HG03196 (cell line): ENCODE data around the gene ASCC3.
"Not testable (repeated sequence)": the region's sequence is repeated elsewhere in the genome, so short reads cannot be mapped to it uniquely, and the experiment has no call there.

Experiments
- ATAC-seq: cut with Tn5 transposase; IDR thresholded peaks from one replicate; pipeline ENCODE4 v1.9.1; 2021; ENCODE audit not compliant: unreplicated experiment

The ASCC3 gene

DNA sequence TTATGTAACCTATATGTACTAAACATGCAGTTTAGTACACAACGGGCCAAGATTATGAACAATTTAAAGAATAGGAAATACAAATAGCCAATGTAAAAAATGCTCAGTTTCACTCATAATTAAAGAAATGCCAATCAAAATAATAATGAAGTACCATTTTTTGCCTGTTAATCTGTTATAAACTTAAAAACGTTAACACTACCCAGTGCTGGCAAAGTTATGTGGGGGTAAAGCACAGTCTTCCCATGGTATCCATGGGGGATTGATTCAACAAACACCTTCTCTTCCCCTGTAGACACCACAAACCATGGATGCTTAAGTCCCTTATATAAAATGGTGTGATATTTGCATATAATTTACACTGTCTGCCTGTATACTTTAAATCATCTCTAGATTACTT, 211.1 kb downstream of the ASCC3 start:
- ATAC-seq, result no peak

GRCh38 chr6:100665041-100665380, 216.1 kb downstream of the ASCC3 start:
- ATAC-seq, result peak; percentile 96

DNA sequence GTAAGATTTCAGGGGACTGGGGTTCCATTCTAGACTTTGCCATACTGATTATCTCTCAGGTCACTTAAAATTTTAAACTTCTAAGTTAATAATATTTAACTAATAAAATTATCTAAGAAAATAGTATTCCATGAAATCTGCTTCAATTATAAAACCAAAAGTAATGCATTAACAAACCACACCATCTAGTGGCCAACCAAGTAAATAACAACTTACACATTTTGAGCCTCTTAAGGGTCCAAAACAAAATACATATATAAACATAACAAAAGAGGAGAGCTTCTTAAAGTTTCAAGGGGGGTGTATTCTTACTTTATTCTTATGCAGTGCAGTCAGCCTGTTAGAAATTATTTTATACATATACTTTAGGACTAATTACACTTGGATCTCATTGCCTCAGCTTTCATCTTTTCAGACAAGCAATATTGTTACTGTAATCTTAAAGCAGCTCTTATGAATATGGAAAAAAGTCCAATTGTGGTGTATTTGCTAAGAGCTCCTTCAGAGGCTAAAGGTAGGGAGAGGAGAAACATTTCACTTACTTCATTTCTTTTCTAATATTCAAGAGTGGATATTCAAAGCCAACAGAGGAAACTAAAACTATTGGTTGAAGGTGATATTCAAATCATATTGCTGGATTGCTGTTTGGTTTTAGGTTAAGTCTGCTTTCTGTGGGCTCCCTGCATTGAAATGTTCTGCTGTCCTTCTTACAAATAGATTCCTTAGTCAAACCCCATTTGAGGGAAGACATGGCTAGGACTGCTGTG, 216.7 kb downstream of the ASCC3 start:
- peak; percentile 26 for ATAC-seq

DNA sequence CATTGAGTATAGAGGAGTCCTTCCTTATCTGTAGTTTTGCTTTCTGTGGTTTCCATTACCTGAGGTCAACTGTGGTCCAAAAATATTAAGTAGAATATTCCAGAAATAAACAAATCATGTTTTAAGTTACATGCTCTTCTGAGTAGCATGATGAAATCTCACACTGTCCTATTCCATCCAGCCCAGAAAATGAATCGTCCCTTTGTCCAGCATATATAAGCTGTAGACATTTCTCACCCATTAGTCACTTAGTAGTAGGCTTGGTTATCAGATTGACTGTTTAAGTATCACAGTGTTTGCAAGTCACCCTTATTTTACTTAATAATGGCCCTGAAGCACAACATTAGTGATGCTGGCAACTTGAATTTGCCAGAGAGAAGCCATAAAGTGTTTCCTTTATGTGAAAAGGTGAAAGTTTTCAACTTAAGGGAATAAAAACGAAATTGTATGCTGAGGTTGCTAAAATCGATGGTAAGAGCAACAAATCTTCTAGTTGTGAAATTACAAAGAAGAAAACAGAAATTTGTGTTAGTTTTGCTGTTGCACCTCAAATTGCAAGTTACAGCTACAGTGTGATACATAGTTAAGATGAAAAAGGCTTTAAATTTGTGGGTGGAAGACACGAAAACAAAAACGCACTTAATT, 217.8 kb downstream of the ASCC3 start:
- ATAC-seq, result no peak

GRCh38 chr6:100662264-100662663, 218.9 kb downstream of the ASCC3 start:
- ATAC-seq, result no peak

DNA sequence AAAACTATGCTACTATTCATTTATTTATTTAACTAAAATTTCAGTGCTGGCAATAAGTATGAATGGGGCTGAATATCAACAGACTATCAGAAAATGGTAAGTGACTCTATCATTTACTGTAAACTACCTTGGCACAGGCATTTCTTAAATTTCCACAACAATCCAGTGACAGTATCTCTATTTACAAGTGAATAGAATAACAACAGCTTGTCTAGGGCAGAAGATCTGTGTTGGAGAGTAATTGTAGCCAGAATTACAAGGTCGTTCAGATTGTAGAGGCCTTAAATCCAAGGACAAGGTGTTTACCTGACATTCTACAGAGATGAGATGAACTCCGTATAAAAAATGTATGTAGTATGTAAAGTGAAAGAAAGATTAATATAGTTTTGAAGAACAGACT, 222.6 kb downstream of the ASCC3 start:
- no peak for ATAC-seq

- no peak for ATAC-seq
These were observed 223.3 kb downstream of the ASCC3 start for GRCh38 chr6:100657678-100658330.

GRCh38 chr6:100641147-100641546, 240.0 kb downstream of the ASCC3 start:
- ATAC-seq, result not testable (repeated sequence)

DNA sequence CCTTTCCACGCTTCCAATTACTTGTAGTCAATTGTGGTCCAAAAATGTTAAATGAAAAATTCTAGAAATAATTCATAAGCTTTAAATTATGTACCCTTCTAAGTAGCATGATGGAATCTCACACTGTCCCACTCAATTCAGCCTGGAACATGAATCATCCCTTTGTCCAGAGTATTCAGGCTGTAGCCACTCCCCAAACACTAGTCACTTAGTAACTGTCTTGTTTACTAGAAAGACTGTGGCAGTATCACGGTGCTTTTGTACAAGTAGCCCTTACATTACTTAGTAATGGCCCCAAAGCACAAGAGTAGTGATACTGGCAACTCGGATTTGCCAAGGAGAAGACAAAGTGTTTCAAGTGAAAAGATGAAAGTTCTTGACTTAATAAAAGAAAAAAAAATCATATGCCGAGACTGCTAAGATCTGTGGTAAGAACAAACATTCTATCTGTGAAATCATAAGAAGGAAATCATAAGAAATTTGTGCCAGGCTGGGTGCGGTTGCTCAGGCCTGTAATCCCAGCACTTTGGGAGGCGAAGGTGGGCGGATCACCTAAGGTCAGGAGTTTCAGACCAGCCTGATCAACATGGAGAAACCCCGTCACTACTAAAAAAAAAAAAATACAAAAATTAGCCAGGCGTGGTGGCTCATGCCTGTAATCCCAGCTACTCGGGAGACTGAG, 247.9 kb downstream of the ASCC3 start:
- no peak for ATAC-seq

- ATAC-seq, result no peak
These were observed 250.6 kb downstream of the ASCC3 start for GRCh38 chr6:100630536-100630935.

DNA sequence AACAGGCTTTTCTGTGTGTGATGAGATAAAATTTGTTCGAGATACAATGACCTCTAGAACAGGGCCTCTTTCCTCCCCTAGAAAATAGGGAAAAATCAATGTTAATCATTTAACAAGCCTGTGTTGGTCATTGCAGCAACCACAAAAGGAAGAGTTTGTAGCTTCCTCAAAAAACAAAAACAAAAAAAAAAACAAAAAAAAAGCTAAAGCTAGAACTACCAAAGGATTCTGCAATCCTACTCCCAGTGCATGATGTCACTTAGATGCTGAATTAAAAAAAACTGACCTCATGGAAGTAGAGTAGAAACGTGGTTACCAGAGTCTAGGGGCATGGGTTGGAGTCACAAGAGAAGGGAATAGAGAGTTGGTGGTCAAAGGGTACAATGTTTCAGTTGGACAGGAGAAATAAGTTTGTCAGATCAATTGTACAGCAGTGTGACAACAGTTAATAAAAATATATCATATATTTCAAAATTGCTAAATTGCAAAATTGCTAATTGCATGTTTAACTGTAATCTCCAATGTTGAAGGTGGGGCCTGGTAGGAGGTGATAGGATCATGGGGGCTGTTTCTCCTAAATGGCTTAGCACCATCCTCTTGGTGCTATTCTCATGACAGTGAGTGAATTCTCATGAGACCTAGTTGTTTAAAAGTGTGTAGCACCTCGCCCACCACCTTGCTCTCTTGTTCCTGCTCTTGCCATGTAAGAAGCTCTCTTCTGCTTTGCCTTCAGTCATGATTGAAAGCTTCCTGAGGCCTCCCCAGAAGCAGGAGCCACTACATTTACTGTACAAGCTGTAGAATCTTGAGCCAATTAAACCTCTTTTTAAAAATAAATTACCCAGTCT, 253.0 kb downstream of the ASCC3 start:
- no peak for ATAC-seq

- ATAC-seq, result no peak
These were observed 254.4 kb downstream of the ASCC3 start for GRCh38 chr6:100626721-100627120.

- no peak for ATAC-seq
These were observed 258.0 kb downstream of the ASCC3 start for GRCh38 chr6:100622907-100623692.

DNA sequence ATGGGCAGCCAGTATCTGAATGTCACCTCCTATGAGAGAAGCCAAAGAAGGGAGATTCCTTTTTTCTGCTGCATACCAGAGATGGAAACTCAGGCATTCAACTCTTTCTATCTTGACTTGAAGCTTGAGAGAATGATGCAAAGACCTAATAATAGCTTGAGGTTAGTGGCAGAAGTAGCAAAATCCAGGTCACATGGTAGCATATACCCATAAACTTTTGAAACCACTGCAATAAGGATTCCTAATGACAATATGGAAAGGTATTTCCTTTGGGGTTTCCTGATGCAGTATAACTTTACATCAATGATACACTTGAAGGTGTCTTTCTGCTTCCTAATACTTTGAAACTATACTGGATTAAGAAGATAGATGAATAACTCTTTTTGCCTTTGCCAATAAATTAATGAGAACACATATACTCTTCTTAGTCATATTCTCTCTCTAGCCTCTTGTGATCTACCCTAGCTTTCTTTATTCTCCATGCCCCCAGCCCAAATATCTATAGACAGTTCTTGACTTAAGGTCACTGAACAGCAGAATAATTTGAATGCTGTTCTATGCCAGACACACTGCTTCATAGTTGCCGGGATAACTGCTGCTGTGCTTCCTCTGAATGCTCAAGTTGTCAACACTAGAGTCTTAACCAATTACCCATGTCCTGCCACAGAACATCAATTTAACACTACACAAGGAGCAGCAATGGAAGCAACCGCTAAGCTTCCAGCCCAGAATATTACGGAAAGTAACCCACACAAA, 260.9 kb downstream of the ASCC3 start:
- no peak for ATAC-seq

DNA sequence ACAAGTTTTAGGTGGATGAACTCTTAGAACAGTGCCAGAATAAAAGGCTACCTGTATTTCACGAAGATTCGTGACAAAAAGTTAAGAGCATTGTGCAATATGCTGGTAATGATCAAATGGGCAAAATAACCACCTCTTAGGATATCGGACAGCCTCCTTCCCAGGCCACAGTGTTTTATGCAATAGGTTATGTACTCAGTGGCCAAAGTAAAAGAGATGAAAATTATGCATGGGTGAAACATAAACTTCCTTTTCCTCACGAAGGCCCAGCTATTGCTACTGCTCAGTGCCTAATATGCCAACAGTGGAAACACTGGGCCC, 262.8 kb downstream of the ASCC3 start:
- ATAC-seq, result no peak

DNA sequence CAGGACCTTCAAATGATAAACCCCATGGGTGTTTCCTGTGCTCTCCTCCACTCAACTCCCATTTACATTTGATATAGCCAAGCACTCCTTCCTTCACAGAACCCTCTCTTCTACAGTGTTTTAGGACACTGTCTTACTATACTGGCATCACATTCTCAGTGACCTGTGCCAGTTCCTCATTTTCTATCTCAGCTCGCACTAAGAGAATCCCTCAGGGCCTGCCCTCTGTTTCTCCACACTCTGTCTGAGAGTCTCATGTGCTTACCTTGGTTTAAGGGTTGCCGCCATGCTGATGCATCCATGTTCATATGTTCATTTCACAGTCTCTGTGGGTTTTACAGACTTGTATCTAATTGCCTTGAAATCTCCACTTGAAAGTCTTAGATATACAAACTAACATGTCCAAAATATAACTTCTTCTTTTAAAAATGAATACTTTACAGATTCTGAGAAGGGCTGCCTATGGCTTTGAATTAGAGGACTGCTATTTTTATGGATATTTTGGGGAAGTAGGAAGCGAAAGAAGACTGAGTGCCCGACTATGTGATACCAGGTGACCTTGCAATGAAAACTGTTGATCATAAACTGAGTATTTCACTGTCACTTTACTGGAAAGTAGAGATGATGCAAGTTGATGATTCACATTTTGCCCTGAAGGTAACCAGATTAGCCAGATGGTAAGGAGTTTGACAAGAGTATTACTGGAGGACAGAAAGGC, 263.3 kb downstream of the ASCC3 start:
- ATAC-seq, result peak; percentile 52

DNA sequence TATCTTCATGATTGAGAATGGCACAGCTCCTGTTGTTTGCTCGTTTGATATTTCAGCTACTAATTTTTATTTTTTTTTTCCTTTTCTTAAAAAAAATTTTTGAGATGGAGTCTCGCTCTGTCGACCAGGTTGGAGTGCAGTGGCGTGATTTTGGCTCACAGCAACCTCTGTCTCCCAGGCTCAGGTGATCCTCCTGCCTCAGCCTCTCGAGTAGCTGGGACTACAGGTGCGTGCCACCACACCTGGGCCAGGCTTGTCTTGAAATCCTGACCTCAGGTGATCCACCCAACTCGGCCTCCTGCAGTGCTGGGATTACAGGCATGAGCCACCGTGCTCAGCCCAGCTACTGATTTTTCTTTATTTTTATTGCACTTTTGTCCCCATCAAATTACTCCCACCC, 266.2 kb downstream of the ASCC3 start:
- no peak for ATAC-seq

- ATAC-seq, result no peak
These were observed 266.7 kb downstream of the ASCC3 start for GRCh38 chr6:100614386-100614785.

DNA sequence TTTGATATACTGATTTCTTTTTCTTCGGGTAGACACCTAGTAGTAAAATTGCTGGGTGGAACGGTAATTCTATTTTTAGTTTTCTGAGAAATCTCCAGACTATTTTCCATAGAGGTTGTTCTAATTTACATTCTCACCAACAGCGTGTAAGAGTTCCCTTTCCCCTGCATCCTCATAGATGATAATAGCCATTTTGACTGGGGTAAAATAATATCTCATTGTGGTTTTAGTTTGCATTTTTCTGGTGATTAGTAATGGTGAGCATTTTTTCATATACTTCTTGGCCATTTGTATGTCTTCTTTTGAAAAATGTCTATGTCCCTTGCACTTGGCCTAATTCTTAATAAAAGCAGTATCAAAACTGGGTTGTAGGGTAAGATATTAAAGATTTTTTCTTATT, 267.5 kb downstream of the ASCC3 start:
- no peak for ATAC-seq
